Right lobe of liver (tissue), 4 donors: ENCODE results near the gene DCST1.

ENCODE experiments used
- POLR2A ChIP-seq: fragments of 450-650 bp; IDR thresholded peaks from one replicate; pipeline ENCODE4 v1.6.1; 2017; ENCODE audit warnings: antibody characterized with exemption, mild to moderate bottlenecking
- TF ChIP-seq, protein P1 (sequence below), 4 donors: fragments of 200-600 bp in 3 of 4; fragments of 450-650 bp in 1 of 4; IDR thresholded peaks; one replicate each; pipeline versions ENCODE4 v1.5.1 to v1.8.0; 2016 to 2022; ENCODE audit warnings: antibody characterized with exemption in 4 of 4, mild to moderate bottlenecking in 2 of 4
- donor health status: DM: no; HTN: no; CAD: no.
- donor health status: DM: no; HTN: no; CAD: no.
- donor health status: DM: no; HTN: yes; CAD: no.

DNA sequence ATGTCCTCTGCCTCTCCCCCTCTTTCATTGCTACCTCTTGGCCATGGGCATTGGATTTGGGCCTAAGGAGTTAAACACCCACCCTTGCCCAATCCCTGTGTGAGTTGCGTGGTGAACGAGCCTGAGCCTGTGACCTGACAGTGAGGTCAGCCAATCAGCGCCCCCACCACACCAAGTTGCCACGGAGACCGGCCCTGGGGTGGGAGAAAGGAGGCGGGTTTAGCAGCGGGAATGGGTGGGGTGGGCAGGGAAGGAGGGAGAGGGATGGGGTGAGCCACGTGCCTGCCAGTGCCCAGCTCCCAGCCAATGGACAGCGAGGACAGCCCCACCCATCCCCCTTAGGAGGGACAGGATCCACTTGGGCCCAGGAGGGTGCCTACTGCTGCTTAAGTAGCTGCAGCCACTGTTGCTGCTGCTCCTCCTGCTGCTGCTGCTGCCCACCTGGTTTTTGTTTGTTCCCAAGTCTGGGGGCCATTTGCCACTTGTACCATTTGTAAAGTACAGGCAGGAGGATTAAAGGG lies 21.5 kb upstream of the DCST1 start:
- TF ChIP-seq, protein P1, sequence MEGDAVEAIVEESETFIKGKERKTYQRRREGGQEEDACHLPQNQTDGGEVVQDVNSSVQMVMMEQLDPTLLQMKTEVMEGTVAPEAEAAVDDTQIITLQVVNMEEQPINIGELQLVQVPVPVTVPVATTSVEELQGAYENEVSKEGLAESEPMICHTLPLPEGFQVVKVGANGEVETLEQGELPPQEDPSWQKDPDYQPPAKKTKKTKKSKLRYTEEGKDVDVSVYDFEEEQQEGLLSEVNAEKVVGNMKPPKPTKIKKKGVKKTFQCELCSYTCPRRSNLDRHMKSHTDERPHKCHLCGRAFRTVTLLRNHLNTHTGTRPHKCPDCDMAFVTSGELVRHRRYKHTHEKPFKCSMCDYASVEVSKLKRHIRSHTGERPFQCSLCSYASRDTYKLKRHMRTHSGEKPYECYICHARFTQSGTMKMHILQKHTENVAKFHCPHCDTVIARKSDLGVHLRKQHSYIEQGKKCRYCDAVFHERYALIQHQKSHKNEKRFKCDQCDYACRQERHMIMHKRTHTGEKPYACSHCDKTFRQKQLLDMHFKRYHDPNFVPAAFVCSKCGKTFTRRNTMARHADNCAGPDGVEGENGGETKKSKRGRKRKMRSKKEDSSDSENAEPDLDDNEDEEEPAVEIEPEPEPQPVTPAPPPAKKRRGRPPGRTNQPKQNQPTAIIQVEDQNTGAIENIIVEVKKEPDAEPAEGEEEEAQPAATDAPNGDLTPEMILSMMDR (IDR thresholded peaks at IDR 0.05) = no peak
- TF ChIP-seq POLR2A = no peak
